Prostate gland (tissue), 2 donors: ENCODE measurements around the gene NDUFS6. TPM values are rescaled to one million over a fixed set of nuclear protein-coding genes. Genes with fewer than 3 reads are reported as not detected.

Experiments
- DNase-seq: peaks from one replicate; pipeline ENCODE4 v3.0.0-alpha.2; 2019; ENCODE audit warnings: low spot score
- H3K27ac ChIP-seq, 2 donors: fragments of 200-600 bp; sonication (generic); 2 replicates each; pipeline ENCODE4 v1.5.1; 2017 to 2019
- H3K27me3 ChIP-seq: fragments of 200-600 bp; sonication (generic); replicated peaks from 2 replicates; pipeline ENCODE4 v1.5.1; 2019; ENCODE audit not compliant: insufficient read depth
- H3K36me3 ChIP-seq, 2 donors: fragments of 200-600 bp; sonication (generic); 1 replicate in 1 of 2; 2 replicates in 1 of 2; pipeline versions ENCODE4 v1.5.1 to v1.8.1; 2017 to 2019
- H3K4me1 ChIP-seq: fragments of 200-600 bp; sonication (generic); replicated peaks from 2 replicates; pipeline ENCODE4 v1.5.1; 2019
- H3K4me3 ChIP-seq, 2 donors: fragments of 200-600 bp; sonication (generic); 2 replicates each; pipeline ENCODE4 v1.5.1; 2017 to 2019
- H3K9me3 ChIP-seq: fragments of 200-600 bp; sonication (generic); 2 replicates; pipeline ENCODE4 v1.5.1; 2017
- CTCF ChIP-seq, 4 experiments: fragments of 200-600 bp in 2 of 4; fragments of 450-650 bp in 2 of 4; sonication (generic) in 2 of 4; IDR thresholded peaks; 1 replicate in 3 of 4; 2 replicates in 1 of 4; pipeline ENCODE4 v1.5.1; 2016 to 2019; ENCODE audit warnings: antibody characterized with exemption in 4 of 4, mild to moderate bottlenecking in 2 of 4, moderate library complexity in 2 of 4
- POLR2A ChIP-seq: fragments of 450-650 bp; IDR thresholded peaks from one replicate; pipeline ENCODE4 v1.6.1; 2016; ENCODE audit warnings: antibody characterized with exemption, mild to moderate bottlenecking
- POLR2AphosphoS5 ChIP-seq: sonication (generic); formaldehyde crosslinking; IDR thresholded peaks from one replicate; pipeline ENCODE4 v1.6.1; 2017; ENCODE audit warnings: antibody characterized with exemption
- WGBS: methylation state at CpG from one replicate; pipeline ENCODE4 v1.1.5; 2018; 5-methylcytosine and 5-hydroxymethylcytosine counted together
- intact Hi-C: fragments of 100-400 bp; cut with DNase I; formaldehyde crosslinking; loops from one replicate; pipeline ENCODE4 v1.14.2; 2022
- total RNA-seq, 2 donors: library from RNA; depleted of rRNA; stranded (reverse); fragments of >200 nt; gene quantifications; one replicate each; pipeline ENCODE4 v1.1.0, GENCODE V29; 2016

NDUFS6 gene
- total RNA-seq, 2 donors from 2014 or later: 27.8 to 70.2 TPM

GRCh38 chr5:1809416-1810035 is 8.3 kb downstream of the NDUFS6 start:
- H3K27me3 ChIP-seq: no peaks in the 10 kb centered on the region
- no peak overlapping the region for H3K27ac ChIP-seq
- intact Hi-C loops: no loop called here
- no peak overlapping the region for H3K4me3 ChIP-seq
- H3K9me3 ChIP-seq: no peaks in the 10 kb centered on the region
- peaks cover 9 to 11% of the 10 kb centered on the region in 2 donors for H3K36me3 ChIP-seq
- TF ChIP-seq CTCF (IDR thresholded peaks at IDR 0.05) (no peak), POLR2AphosphoS5 (no peak), POLR2A (no peak)
- WGBS: 93% methylated on average over 31 of the region's 32 CpGs
- no peaks in the 10 kb centered on the region for H3K4me1 ChIP-seq
- DNase-seq: no peak

DNA sequence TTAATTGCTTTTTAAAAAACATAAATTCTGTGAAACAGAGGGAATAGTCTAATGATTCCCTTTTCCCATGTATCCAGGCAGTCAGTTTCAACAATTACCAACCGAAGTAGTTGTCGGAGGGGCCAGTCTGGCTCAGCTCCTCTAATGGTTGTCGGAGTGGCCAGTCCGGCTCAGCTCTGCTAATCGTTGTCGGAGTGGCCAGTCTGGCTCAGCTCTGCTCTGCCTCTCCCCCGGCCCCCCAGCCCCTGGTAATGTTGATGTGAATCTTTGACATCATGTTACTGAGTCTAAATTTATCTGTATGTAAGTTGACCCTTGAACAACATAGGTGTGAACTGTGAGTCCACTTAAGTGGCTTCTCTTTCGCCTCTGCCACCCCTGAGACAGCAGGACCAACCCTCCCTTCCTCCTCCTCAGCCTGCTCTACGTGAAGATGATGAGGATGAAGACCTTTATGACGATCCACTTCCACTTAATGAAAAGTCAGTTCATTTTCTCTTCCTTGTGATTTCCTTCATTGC is 9.4 kb downstream of the NDUFS6 start:
- Histone ChIP-seq H3K9me3 (no peaks in the 10 kb centered on the region), H3K4me3 (no peak overlapping the region), H3K4me1 (no peaks in the 10 kb centered on the region), H3K27ac (no peak overlapping the region), H3K36me3 (peaks cover 11% of the 10 kb centered on the region in 2 donors), H3K27me3 (no peaks in the 10 kb centered on the region)
- DNase-seq: no peak
- intact Hi-C loops: no loop called here
- TF ChIP-seq POLR2AphosphoS5: no peak
- TF ChIP-seq CTCF (IDR thresholded peaks at IDR 0.05): no peak
- no peak for TF ChIP-seq POLR2A
- 94% methylated on average over 10 of the region's 10 CpGs for WGBS

DNA sequence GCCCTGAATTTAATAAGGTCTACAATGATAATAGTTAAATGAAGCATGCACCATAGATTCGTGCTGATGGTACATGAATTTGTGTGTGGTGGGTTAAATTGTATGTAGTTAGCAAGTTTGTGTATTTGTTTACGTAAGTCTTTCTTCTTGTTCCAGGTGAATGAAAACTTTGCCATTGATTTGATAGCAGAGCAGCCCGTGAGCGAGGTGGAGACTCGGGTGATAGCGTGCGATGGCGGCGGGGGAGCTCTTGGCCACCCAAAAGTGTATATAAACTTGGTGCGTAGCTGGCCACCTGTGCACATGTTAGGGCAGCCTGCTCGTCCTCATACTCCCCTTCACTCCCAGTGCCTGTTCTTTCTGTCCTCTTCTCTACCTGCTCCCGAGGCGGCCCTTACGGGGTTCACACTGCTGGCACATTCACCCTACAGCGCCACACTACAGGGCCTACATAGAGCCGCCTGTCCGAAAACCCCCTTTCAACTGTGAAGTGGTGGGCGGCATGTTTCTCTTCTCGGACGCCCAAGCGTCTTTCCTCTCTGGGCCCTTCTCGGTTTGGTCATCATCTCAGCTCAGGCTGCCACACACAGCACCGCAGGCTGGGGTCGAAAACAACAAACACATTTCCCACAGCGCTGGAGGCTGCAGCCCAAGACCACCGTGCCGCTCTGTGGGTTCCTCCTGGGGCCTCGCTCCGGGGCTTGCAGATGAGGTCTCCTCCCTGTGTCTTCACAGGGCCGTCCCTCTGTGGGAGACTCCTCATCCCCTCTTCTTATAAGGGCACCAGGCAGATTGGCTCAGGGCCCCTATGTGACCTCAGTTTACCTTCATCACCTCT is 13.2 kb downstream of the NDUFS6 start:
- Histone ChIP-seq H3K4me3 (no peak overlapping the region), H3K27me3 (no peaks in the 10 kb centered on the region), H3K9me3 (no peaks in the 10 kb centered on the region), H3K36me3 (peaks cover 7 to 11% of the 10 kb centered on the region in 2 donors), H3K27ac (no peak overlapping the region), H3K4me1 (no peaks in the 10 kb centered on the region)
- intact Hi-C loops: no loop called here
- no peak for DNase-seq
- no peak for TF ChIP-seq POLR2AphosphoS5
- no peak for TF ChIP-seq POLR2A
- TF ChIP-seq CTCF (IDR thresholded peaks at IDR 0.05): no peak
- 93% methylated on average over 30 of the region's 30 CpGs for WGBS

- no peak for DNase-seq
- H3K36me3 ChIP-seq: peaks cover 7 to 11% of the 10 kb centered on the region in 2 donors
- H3K27ac ChIP-seq: no peak overlapping the region
- H3K4me3 ChIP-seq: no peak overlapping the region
- no peaks in the 10 kb centered on the region for H3K9me3 ChIP-seq
- TF ChIP-seq CTCF (IDR thresholded peaks at IDR 0.05) (no peak), POLR2AphosphoS5 (no peak), POLR2A (no peak)
- intact Hi-C loops: no loop called here
- no peaks in the 10 kb centered on the region for H3K27me3 ChIP-seq
- no peaks in the 10 kb centered on the region for H3K4me1 ChIP-seq
- WGBS: 95% methylated on average over 18 of the region's 18 CpGs
These were observed 14.0 kb downstream of the NDUFS6 start for GRCh38 chr5:1815071-1815786.
